Smooth muscle cell (in vitro differentiated cells): Measurements from ENCODE around the gene TXNRD2. TPM values are rescaled to one million over a fixed set of nuclear protein-coding genes. Genes with fewer than 3 reads are reported as not detected.

Experiments used
- DNase-seq: peaks from one replicate; lab custom pipeline; 2025; ENCODE audit not compliant: unreplicated experiment; lab: John Stamatoyannopoulos, UW
- H2AFZ ChIP-seq: fragments of 200-600 bp; sonication (generic); 2 replicates; pipeline ENCODE4 v1.6.0; 2016; ENCODE audit warnings: antibody characterized with exemption, low read depth, mild to moderate bottlenecking
- H3F3A ChIP-seq: fragments of 200-600 bp; sonication (generic); 2 replicates; pipeline ENCODE4 v1.6.0; 2017; ENCODE audit warnings: antibody characterized with exemption, low read depth
- H3K27ac ChIP-seq: fragments of 200-600 bp; sonication (generic); 2 replicates; pipeline ENCODE4 v1.5.1; 2016; ENCODE audit warnings: low read depth, mild to moderate bottlenecking
- H3K27me3 ChIP-seq: fragments of 200-600 bp; sonication (generic); 2 replicates; pipeline ENCODE4 v1.6.1; 2016; ENCODE audit warnings: low read depth, mild to moderate bottlenecking
- H3K36me3 ChIP-seq: fragments of 200-600 bp; sonication (generic); 2 replicates; pipeline ENCODE4 v1.5.1; 2016; ENCODE audit warnings: low read depth
- H3K4me1 ChIP-seq: fragments of 200-600 bp; sonication (generic); 2 replicates; pipeline ENCODE4 v1.5.1; 2016; ENCODE audit warnings: low read depth
- H3K4me2 ChIP-seq: fragments of 200-600 bp; sonication (generic); 2 replicates; pipeline ENCODE4 v1.6.0; 2016; ENCODE audit warnings: mild to moderate bottlenecking
- H3K4me3 ChIP-seq: fragments of 200-600 bp; sonication (generic); 2 replicates; pipeline ENCODE4 v1.5.1; 2016; ENCODE audit warnings: mild to moderate bottlenecking
- H3K79me2 ChIP-seq: fragments of 200-600 bp; sonication (generic); 2 replicates; pipeline ENCODE4 v1.6.0; 2016; ENCODE audit warnings: low read depth, mild to moderate bottlenecking
- H3K9ac ChIP-seq: fragments of 200-600 bp; sonication (generic); 2 replicates; pipeline ENCODE4 v1.6.0; 2016; ENCODE audit warnings: low read depth
- H3K9me3 ChIP-seq: fragments of 200-600 bp; sonication (generic); replicated peaks from 2 replicates; pipeline ENCODE4 v1.5.1; 2016; ENCODE audit warnings: low read depth
- H4K20me1 ChIP-seq: fragments of 200-600 bp; sonication (generic); 2 replicates; pipeline ENCODE4 v1.6.0; 2016; ENCODE audit warnings: low read depth
- WGBS: methylation state at CpG from one replicate; pipeline ENCODE4 v1.1.7; 2016; ENCODE audit warnings: low lambda C conversion rate; 5-methylcytosine and 5-hydroxymethylcytosine counted together
- polyA plus RNA-seq: library from polyadenylated mRNA; unstranded; fragments of >200 nt; fragmentation: Nextera tagmentation; extraction: Ambion mirVana; gene quantifications from 2 replicates; pipeline ENCODE4 v1.2.1, GENCODE V29; 2016
- total RNA-seq: library from RNA; depleted of rRNA; stranded (reverse); fragments of >200 nt; gene quantifications from 2 replicates; pipeline ENCODE4 v1.2.3, GENCODE V29; 2014
- TF ChIP-seq, protein P1 (sequence below): fragments of 200-600 bp; sonication (generic); IDR thresholded peaks from 2 replicates; pipeline ENCODE4 v1.5.1; 2017; ENCODE audit warnings: borderline replicate concordance, mild to moderate bottlenecking, antibody characterized with exemption; ENCODE audit not compliant: insufficient read depth, poor library complexity, severe bottlenecking

TXNRD2 gene
- total and polyA plus RNA-seq, 2 experiments from 2014 or later = 3.2 TPM; not detected in 1

DNA sequence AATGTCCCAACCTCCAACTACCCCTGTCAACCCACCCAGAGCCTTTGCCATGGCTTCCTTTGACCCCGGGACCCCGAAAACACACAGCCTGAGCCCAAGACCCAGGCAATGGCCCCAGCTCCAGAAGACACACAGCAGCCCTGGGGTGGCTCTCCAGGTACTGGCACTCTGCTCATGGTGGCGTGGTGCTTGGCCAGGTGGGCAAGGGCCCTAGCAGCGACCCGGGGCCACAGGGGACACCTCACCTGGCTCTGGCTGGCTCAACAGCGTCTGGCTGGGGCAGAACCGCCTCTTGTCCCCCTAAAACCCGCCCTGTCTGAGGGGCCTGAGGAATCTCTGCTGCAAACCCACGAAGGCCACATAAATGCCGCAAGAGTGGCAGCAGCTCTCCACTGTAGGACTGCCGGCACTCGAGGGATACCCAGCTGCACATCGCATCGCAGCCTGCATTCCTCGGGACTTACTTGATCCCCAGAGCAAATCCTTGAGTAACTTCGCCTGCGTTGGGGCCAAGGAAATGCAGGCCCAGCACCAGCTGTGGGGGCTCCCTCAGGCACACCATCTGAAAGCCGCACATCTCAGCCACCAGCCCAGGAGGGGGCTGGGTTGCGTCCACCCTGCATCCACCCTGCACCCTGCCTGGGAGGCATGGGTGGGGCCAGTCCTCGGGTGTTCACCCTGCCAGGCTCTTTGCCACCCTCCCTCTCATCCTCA, 63.8 kb downstream of the TXNRD2 start:
- Histone ChIP-seq H3K27ac (no peak overlapping the region), H2AFZ (no peak overlapping the region), H3K9me3 (no peaks in the 10 kb centered on the region), H3K36me3 (no peaks in the 10 kb centered on the region), H3K27me3 (no peaks in the 10 kb centered on the region), H3K4me2 (no peak overlapping the region), H4K20me1 (no peaks in the 10 kb centered on the region), H3K79me2 (no peaks in the 10 kb centered on the region), H3K4me1 (peaks cover 17% of the 10 kb centered on the region), H3F3A (peaks cover 7% of the 10 kb centered on the region), H3K9ac (no peak overlapping the region), H3K4me3 (no peak overlapping the region)
- DNase-seq = no peak
- WGBS = 50% methylated on average over 20 of the region's 20 CpGs
- TF ChIP-seq, protein P1, sequence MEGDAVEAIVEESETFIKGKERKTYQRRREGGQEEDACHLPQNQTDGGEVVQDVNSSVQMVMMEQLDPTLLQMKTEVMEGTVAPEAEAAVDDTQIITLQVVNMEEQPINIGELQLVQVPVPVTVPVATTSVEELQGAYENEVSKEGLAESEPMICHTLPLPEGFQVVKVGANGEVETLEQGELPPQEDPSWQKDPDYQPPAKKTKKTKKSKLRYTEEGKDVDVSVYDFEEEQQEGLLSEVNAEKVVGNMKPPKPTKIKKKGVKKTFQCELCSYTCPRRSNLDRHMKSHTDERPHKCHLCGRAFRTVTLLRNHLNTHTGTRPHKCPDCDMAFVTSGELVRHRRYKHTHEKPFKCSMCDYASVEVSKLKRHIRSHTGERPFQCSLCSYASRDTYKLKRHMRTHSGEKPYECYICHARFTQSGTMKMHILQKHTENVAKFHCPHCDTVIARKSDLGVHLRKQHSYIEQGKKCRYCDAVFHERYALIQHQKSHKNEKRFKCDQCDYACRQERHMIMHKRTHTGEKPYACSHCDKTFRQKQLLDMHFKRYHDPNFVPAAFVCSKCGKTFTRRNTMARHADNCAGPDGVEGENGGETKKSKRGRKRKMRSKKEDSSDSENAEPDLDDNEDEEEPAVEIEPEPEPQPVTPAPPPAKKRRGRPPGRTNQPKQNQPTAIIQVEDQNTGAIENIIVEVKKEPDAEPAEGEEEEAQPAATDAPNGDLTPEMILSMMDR = no peak

DNA sequence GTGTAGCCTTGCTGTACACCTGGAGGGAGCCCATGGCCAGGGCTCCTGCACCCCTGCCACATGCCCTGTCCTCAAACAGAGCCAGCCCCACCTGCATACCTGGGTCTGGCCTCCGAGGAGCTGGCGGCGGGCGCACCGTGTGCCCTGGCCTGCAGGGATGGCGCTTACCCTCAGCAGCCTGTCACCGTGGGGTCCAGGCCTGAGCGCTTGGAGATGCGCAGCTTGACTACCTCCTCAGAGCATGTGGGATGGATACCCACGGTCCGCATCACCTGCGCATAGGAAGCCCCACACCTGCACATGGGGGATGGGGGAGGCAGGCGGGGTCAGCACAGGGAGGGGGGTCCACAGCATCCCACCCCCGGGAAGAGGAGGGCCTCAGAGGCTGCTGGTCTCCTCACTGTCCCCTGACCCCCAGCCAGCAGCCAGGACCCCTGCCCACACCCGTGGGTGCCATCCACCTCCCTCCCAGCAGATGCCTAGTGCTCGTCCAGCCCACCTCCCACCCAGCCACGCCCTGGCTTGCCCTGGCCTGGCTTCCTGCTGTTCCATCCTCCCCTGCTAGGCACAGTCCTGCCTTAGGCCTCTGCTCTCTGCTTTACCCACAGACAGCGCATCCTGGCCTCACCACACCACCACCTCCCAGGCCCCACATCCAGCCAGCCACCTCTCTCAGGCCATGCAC, 64.5 kb downstream of the TXNRD2 start:
- H3K4me1 ChIP-seq = peaks cover 17% of the 10 kb centered on the region

DNA sequence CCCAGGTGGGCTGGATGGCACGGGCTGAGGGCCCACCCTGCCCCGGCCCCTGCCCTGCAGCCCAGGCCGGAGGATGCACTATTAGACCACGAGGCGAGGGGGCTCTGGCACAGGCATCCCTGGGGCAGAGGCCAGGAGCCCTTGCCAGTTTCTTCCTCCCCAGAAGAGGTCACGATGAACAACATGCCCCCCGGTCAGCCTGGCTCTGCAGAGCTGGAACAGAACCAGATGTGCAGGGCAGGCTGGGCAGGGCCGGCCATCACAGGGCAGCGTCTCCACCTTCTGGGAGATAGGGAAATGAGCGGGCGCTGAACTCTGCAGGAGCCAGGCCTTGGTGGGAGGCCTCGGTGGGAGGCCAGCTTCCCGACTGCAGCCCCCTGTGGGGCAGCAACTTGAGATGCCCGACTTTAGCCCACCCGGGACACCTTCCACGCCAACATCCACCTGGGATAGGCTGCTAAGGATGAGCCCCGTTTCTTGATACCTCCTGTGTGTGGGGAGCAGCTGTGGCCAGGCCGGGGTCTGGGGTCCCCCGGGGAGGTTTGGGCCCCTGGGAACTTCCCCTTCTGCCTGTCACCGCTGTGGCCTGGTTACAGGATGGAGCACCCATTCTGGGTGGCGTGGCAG, 65.2 kb downstream of the TXNRD2 start:
- Histone ChIP-seq H3K36me3 (no peaks in the 10 kb centered on the region), H3K79me2 (no peaks in the 10 kb centered on the region), H2AFZ (no peak overlapping the region), H3K4me1 (peaks cover 10% of the 10 kb centered on the region), H3K9ac (no peak overlapping the region), H3K4me2 (no peak overlapping the region), H3F3A (no peaks in the 10 kb centered on the region), H3K9me3 (no peaks in the 10 kb centered on the region), H3K27me3 (no peaks in the 10 kb centered on the region), H3K27ac (no peak overlapping the region), H3K4me3 (no peak overlapping the region), H4K20me1 (no peaks in the 10 kb centered on the region)
- DNase-seq = no peak
- 97% methylated on average over 21 of the region's 21 CpGs for WGBS
- TF ChIP-seq, protein P1 = no peak

More for the DNA sequence above, 64.5 kb downstream of the TXNRD2 start:
- Histone ChIP-seq H3K36me3 (no peaks in the 10 kb centered on the region), H4K20me1 (no peaks in the 10 kb centered on the region), H3K4me2 (no peak overlapping the region), H2AFZ (no peak overlapping the region), H3K9ac (no peak overlapping the region), H3K27me3 (no peaks in the 10 kb centered on the region), H3K4me3 (no peak overlapping the region), H3K27ac (no peak overlapping the region), H3F3A (peaks cover 4% of the 10 kb centered on the region), H3K79me2 (no peaks in the 10 kb centered on the region), H3K9me3 (no peaks in the 10 kb centered on the region)
- TF ChIP-seq, protein P1 = no peak
- DNase-seq = no peak
- 96% methylated on average over 12 of the region's 18 CpGs for WGBS
